Skeletal muscle cell (primary cell): ENCODE measurements around the gene RNASEH2A.

ENCODE experiments used
- DNase-seq: peaks from one replicate; pipeline ENCODE4 v3.0.0-alpha.2; 2010; ENCODE audit warnings: low read depth
- H3K4me3 ChIP-seq: 2 replicates; pipeline ENCODE4 v1.5.1; 2011; ENCODE audit warnings: low read depth, mild to moderate bottlenecking, control low read depth, low read length, moderate library complexity

Gene RNASEH2A

DNA sequence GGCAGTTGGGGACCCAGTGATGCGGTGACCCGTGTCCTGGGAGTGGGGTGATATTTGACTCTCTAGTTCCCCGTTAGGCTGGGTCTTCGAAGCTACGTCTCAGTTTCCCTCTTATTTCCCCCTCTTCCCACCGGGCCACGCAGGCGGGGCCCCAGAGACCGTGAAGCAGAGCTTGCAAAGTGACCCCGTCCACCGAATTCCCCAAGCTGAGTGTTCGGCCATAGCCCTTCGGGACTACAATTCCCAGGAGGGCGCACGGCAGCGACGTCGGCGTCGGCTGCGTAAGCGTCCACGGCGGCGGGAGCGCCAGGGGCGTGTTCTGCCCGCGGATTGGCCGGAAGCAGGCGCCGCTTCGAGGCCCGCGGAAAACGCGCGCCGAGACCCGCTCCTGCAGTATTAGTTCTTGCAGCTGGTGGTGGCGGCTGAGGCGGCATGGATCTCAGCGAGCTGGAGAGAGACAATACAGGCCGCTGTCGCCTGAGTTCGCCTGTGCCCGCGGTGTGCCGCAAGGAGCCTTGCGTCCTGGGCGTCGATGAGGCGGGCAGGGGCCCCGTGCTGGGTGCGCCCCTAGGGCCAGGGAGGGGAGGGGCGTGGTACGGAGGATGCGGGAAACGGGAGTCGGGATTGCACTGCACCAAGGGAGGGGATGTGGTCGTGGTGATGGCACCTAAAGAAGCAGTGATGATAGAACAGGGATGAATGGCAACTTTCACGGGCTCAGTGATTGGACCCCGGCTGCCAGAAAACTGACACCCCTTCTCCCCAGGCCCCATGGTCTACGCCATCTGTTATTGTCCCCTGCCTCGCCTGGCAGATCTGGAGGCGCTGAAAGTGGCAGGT lies at the start of gene RNASEH2A:
TSS of gene RNASEH2A (plus strand) at position 343 of the 840 bp plus-strand sequence. CDS start at position 433, 90 bp downstream.
- H3K4me3 ChIP-seq, result peak within 1 kb of the TSS; percentile 80
- no peak for DNase-seq

GRCh38 chr19:12757544-12758274 lies 48.7 kb upstream of the RNASEH2A start:
- no peak for DNase-seq
- peak overlapping the region; percentile 45 for H3K4me3 ChIP-seq

DNA sequence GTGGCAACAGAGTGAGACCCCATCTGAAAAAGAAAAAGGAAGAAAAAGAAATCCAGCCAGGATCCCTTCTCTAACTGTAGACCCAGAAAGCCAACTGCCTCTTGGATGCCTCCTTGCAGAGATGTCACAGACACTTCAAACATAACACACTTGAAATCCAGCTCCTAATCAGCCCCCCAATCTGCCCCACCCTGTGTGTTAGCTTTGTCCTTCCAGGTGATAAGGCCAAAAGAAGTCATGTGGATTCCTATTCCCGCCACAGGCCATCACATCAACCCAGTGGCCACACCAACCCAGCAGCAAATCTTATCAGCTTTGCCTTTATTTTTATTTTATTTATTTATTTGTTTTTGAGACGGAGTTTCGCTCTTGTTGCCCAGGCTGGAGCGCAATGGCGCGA lies 46.7 kb upstream of the RNASEH2A start:
- no peak for DNase-seq
- no peak overlapping the region for H3K4me3 ChIP-seq

GRCh38 chr19:12763100-12763499 lies 43.3 kb upstream of the RNASEH2A start:
- DNase-seq, result no peak
- no peak overlapping the region for H3K4me3 ChIP-seq

GRCh38 chr19:12764698-12765097 lies 41.7 kb upstream of the RNASEH2A start:
- H3K4me3 ChIP-seq, result no peak overlapping the region
- no peak for DNase-seq

DNA sequence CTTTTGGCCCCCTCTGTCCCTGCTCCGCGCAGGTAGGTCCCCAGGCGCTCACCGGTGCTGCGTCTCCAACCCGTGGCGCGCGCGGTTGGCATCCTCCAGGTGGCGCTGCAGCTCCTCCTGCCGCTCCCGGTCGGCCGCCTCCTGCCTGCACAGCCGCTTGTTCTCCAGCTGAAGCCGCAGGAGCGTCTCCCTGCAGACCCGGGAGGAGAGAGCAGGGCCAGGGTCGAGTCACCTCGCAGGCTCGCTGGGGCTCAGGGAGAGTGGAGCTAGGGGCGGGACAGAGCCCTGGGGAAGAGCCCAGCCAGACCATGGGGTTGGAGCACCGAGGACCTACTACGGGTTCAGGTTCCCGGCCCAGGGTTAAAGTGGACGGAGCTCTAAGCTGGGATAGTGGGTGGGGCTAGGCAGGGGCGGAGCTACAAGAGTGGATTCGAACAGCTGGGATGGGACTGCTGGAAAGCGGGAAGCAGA lies 40.3 kb upstream of the RNASEH2A start:
- peak overlapping the region; percentile 57 for H3K4me3 ChIP-seq
- DNase-seq, result no peak

- no peak overlapping the region for H3K4me3 ChIP-seq
- DNase-seq, result no peak
Observed at GRCh38 chr19:12767150-12767549, 39.2 kb upstream of the RNASEH2A start.

GRCh38 chr19:12767666-12768065 lies 38.7 kb upstream of the RNASEH2A start:
- no peak overlapping the region for H3K4me3 ChIP-seq
- DNase-seq, result no peak

DNA sequence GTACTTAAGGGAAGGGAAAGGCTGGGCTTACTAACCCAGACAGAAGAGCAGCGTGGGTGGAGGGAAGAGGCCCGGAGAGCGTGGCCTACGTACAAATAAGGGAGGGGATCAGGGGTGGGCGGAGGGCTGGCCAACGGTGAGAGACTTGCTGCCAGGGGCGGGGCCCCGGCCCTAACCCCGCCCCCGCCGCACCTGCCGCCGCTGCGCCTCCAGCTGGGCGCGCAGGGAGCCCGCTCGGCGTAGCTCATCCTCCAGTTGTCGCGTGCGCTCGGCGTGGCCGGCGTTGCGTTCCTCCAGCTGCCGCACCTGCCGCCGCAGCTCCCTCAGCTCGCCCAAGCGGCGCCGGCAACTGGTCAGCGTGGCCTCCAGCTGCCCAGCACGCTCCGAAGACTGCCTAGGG lies 36.7 kb upstream of the RNASEH2A start:
- no peak for DNase-seq

GRCh38 chr19:12770922-12771321 lies 35.5 kb upstream of the RNASEH2A start:
- no peak for DNase-seq

More for the DNA sequence above, 36.7 kb upstream of the RNASEH2A start:
- H3K4me3 ChIP-seq, result no peak overlapping the region

GRCh38 chr19:12772323-12772722 lies 34.1 kb upstream of the RNASEH2A start:
- no peak overlapping the region for H3K4me3 ChIP-seq
- no peak for DNase-seq

More at GRCh38 chr19:12770922-12771321, 35.5 kb upstream of the RNASEH2A start:
- H3K4me3 ChIP-seq, result no peak overlapping the region

DNA sequence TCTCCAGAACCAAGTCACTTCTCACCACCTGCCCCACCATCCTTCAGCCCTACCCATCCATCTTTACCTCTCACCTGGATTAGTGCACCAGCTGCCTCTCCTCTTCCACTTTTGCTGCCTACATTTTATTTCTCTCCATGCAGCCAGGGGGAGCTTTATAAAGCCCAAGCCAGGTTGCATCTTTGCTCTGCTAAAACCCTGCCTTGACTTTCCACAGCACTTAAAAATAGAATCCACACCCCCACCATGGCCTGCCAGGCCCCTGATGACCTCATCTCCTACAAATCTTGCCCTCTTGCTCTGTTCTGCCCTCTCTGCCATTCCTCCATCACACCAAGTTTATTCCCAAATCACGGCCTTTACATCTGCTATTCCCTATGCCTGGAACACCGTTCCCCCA lies 32.8 kb upstream of the RNASEH2A start:
- H3K4me3 ChIP-seq, result no peak overlapping the region
- no peak for DNase-seq

DNA sequence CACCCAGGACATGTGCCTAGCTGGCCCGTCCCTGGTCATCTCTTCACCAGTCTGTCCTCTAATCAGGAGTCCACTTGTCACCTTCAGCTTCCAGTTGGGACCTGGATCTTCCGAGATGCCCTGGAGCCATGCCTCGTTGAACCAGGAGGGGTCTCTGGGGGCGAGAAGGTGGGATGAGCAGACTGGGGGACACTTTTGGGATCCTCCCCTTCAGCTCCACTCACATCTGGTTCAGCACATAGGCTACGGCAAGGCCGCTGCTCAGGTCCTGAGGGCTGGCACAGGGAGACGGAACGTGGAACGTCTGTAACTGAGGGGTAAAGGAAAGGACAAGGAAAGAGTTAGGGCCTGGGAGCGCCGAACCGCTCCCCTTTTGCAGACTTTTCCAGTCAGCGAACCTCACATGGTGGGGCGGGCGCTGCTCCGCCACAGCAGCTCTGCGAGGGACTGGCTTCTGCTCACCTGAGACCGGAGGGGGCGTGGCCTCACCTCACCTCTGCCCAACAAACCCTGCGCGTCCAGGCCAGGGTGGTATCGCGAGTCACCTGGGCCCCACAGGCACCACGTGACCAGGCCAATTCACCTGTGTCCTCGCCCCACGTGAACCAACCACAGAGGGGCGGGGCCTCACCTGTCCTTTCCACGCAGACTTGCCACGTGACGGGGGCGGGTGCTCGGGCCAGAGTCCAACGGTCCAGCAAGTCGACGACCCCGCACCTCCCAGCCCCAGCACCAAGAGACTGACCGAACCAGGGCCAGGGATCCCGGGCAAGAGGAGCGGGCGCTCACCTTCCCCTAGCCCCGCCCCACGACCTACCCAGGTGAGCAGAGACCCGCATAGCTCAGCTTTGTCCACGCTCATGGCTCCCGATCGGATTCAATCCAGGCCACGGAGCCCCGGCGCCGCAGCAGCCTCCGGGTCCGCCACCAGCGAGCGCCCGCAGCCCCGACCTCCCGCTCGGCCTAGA lies 31.5 kb upstream of the RNASEH2A start, which contains the start of gene HOOK2:
TSS of gene HOOK2 (minus strand) at position 965 of the 968 bp plus-strand sequence. CDS start at position 862, 103 bp downstream.
- DNase-seq, result no peak
- H3K4me3 ChIP-seq, result peak within 1 kb of the TSS; percentile 77

GRCh38 chr19:12777217-12778016 lies 29.0 kb upstream of the RNASEH2A start:
- DNase-seq, result no peak
- H3K4me3 ChIP-seq, result peak overlapping the region; percentile 61

GRCh38 chr19:12778017-12778904 lies 28.1 kb upstream of the RNASEH2A start:
- no peak for DNase-seq
- peak overlapping the region; percentile 61 for H3K4me3 ChIP-seq

DNA sequence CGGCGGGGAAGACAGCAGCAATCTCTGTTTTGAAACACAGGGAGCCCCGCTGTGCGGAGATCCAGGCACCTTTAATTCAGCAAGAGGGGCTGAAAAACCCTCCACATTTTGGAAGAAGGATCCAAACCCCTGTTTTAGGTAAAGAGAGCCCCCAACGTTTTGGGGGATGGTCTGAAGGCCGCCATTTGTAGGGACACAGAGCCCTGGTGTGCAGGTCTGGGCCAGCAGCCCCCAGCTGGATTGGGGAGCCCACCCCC lies 27.6 kb upstream of the RNASEH2A start:
- DNase-seq, result no peak

DNA sequence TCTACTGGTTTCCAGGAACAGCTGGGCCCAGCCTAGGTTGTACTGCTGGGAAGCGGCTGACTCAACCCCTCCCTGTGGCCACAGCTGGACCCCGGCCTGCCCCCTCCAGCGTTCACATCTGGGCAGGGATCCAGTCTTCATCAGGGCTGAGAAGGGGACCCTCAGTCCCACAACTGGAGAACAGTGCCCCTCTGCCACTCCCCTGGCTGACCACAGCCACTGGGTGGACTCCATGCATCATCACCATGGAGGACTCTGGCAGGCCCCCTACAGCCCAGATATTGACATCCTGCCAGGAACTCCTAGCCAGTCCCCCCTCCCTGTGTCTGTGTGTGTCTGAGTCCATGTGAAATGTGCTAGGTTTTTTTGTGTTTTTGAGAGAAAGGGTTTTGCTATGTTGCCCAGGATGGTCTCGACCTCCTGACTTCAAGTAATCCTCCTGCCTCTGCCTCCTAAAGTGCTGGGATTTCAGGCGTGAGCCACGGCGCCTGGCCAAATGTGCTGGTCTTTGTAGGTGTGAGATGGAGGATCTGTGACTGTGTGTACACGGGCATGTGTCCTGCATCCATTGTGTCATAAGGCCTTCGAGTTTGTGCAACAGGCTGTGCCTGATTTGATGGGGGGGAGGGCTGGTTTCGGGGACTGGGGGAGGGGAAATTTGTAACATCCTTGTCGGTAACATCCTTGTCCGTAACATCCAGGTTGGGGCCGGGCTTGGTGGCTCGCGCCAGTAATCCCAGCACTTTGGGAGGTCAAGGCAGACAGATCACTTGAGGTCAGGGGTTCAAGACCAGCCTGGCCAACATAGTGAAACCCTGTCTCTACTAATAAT lies 27.0 kb upstream of the RNASEH2A start:
- peak; percentile 94 for DNase-seq
- peak overlapping the region; percentile 61 for H3K4me3 ChIP-seq

More for the DNA sequence above, 27.6 kb upstream of the RNASEH2A start:
- peak overlapping the region; percentile 61 for H3K4me3 ChIP-seq
